HG03442 (cell line): ENCODE measurements around the gene HHIPL1.

ENCODE experiments used
- ATAC-seq: cut with Tn5 transposase; IDR thresholded peaks from one replicate; pipeline ENCODE4 v1.9.1; 2021; ENCODE audit warnings: mild to moderate bottlenecking, moderate library complexity; ENCODE audit not compliant: unreplicated experiment

Gene HHIPL1

DNA sequence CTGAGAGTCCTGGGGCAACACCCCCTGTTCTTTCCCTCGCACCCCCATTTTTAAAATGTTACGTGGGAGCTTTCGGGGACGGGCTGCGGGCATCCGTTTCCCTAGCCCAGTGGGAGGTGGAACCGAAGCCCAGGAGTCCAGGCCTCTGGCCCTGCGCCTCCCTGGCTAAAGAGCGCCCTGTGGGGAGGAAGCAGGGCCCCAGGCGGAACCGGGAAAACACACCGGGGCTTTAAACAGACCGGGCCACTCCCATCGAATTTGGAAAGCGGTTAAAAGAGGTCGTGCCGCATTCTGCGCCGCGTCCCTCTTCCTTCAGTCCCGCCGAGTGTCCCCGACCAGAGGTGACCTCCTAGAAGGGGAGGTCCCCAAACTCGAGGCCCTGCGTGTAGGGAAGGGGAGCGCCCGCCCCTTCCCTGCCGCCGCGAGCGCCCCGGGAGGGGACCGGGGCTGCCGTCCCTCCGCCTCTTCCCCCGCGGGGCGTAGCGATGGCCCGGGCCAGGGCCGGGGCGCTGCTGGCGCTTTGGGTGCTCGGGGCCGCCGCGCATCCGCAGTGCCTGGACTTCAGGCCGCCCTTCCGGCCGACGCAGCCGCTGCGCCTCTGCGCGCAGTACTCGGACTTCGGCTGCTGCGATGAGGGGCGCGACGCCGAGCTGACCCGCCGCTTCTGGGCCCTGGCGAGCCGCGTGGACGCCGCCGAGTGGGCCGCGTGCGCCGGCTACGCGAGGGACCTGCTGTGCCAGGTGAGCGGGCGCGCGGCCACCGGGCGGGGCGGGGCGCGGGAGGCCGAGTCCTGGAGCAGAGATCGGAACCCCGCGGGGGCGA is at the start of gene HHIPL1:
Gene HHIPL1, plus strand, starts transcription at position 407 of the 822 bp plus-strand sequence. Its CDS starts 79 bp downstream, at position 486.
- ATAC-seq, result no peak

DNA sequence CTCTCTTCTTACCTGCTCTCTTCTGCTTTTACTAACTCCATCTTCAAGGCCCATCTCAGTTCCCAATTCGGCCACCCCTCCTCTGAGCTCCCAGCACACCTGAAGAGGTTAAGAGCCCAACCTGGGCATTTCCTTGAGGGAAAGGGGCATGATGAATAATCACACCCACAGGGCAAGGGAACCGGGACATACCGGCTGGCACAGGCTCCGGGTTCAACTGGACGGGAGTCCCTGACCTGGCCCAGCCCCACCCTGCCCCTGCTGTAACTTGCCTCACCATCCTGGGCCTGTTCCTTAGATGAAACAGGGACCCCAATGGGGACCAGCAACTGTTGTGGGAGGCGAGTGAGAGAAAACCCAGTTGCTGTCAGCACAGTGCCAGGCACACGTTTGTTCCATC is 49.4 kb upstream of the HHIPL1 start:
- peak; percentile 3 for ATAC-seq

DNA sequence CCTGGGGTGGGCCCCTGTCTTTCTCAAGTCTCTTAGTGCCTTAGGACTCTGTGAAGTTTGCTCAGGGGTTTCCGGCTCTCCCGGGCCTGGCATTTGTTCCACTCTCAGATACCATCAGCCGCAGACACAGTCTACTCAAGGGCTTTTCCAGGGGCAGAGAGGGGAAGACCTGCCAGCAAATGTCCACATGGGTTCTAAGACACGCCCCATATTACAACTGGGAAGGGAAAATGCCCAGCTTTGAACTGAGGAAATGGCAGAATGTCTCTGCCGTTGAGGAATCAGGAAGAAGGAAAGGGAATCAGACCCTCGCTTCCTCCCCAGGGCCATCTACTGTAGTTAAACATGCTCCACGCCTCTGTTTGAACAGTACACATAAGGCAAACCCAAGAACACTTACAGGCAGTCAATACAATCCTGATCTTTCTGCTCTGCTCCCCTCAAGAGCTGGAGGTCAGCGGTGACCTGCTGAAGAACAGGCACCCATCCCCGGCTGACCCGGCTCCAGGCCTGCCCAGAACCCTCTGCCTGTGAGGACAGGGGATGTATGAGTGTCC is 48.8 kb upstream of the HHIPL1 start:
- no peak for ATAC-seq

DNA sequence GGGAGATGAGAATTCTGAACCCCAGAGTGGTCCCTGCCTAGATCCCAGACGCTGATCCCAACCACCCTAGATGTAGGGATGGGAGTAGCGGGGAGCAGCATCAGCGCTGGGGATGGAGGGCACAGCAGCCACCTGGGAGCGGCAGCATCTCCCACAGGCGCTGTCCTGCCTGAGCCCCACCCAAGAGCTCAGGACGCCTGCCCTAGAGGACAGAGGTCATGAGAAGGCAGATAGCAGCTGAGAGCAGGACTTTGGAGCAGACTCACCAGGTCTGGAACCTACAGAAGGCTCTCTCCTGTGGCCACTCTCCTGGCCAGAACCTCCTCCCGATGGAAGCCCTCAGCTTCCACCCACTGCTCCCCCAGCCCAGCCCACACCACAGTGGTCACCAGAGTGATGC is 48.2 kb upstream of the HHIPL1 start:
- ATAC-seq, result no peak

DNA sequence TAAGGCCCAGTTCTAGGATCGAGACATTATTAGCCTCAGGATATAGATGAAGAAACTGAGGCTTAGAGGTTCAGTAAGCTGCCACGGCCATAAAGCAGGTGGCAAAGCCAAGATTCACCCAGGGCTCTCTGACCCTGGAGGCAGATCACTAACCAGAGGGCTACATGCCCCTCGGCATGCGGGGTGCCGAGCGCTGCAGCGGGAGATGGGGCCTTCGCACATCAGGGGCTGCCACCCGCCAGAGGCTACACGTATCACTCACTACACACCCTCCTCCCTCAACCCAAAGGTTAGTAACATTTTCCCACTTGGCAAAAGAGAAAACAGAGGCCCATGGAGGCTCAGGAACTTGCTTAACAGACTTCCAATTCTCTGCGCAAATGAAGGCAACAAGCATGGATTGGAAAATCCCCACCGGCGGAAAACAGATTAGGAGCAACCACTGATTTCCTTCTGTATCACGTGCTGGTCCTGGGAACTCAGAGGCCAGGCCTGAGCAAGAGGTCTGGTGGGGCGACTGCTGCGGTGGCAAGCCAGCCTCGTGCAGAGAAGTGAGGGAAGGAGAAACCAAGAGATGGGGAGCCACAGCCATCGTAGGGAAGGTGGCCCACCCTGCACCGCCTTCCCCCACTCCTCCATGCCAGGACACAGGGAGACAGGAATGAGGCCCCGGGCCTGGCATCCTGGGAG is 46.9 kb upstream of the HHIPL1 start:
- no peak for ATAC-seq

DNA sequence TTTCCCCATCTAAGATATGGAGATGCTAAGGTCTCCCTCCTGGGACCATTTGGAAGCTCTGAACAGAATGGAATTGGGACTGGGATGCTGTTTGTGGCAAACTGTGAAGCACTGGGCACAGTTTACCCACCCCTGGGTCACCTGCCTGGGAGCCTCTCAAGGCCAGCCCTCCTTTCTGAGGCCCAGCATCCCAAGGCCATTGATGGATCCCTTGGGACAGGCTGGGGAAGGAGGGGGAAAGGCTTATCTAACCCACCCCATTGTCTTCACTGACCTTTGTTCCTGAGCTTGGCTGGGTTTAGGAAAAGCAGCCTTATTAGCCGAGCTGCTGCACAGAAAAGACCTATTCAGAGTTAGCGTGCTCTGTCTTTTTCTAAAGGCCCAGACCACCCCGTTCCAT is 46.2 kb upstream of the HHIPL1 start:
- no peak for ATAC-seq

DNA sequence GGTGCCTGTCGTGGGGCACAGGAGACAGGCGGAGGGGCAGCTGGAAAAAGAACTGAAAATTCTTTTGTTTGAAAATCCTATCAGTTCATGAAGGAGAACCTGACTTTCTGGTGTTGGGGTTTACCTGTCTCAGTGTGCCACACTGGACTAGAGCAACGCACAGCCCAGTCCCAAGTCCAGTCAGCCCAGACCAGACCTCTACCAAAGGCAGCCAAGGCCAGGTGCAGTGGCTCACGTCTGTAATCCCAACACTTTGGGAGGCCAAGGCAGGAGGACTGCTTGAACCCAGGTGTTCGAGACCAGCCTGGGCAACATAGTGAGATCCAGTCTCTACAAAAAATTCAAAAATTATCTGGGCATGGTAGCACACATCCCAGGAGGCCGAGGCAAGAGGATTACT is 45.5 kb upstream of the HHIPL1 start:
- ATAC-seq, result no peak

DNA sequence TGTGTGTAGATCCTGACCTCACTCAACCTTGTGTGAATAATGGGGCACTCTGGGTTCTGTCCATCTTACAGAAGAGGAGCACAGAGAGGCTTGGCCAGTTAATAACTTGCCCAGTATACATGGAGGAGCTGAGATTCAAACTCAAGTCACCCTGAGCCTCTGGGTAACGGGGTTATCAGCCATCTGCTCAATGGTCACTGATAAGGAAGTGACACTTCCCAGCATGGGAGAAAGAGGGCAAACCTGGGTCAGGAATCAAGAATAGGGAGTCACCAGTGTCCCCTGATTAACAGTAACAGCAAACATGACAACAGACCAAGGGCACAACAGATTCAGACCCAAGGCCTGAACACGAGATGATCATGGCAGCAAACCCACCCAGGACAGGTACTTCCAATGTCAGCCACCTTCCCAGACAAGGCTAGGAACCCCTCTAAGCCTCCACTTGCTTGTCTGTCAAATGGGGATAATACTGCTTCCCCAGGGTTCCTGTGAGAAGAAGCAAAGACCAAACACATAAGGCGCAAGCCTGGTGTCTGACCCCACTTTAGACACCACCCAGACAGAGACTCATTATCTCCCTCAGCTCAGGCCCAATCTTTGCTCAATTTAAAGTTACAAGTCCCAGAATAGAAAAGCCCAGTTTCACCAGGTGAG is 44.6 kb upstream of the HHIPL1 start:
- no peak for ATAC-seq

DNA sequence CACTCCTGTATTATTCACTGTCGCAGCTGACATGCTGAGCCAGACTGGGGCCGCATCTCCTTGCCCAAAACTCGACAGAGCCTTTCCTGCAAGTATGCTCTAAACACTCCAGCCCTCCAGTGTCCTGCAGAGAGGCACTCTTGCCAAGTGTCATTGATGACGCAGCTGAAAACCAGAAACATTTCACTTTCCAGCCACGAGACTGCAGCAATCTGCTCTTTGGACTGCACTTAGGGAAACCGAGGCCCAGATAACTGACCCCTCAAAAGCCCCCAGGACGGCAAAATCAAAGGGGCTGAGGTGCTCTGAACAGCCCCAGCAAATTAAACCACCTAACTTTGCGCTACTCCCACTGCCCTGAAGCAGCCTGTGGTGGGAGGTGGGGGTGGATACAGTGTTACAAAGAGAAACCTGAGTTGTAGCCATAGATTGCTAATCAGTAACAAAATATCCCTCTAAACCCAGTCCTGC is 43.5 kb upstream of the HHIPL1 start:
- no peak for ATAC-seq

DNA sequence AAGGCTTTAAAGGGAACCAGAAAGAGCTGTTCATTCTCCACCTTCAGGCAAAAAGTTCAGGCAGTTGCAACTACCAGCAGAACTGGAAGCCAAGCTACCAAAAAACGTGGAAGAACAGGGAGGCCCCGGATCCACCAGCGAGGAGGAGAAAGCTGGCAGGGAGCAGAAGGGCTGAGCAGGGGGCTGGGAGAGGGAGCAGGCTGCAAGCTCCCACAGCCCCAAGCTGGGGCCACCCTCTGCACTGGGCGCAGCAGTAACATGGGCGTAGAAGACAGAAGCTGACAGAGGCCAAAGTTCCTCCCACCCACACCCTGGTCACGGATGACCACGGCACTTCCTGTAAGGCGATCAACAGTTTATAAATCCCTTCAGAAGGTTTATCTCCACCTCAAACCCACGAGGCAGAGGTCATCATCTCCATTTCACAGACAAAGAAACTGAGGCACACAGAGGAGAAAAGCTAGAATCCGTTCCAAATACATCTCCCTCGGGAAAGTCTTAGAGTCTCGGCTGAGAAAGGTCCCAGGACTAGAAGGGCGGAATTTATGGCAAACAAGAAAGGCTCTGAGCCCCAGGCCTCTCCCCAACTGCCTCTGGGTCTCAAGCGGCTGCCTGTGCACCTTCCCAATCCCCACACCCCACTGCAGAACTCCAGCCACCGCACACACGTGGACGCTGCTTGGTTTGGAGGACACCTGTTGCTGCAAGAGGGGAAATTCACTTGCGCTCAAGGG is 42.7 kb upstream of the HHIPL1 start:
- ATAC-seq, result no peak

DNA sequence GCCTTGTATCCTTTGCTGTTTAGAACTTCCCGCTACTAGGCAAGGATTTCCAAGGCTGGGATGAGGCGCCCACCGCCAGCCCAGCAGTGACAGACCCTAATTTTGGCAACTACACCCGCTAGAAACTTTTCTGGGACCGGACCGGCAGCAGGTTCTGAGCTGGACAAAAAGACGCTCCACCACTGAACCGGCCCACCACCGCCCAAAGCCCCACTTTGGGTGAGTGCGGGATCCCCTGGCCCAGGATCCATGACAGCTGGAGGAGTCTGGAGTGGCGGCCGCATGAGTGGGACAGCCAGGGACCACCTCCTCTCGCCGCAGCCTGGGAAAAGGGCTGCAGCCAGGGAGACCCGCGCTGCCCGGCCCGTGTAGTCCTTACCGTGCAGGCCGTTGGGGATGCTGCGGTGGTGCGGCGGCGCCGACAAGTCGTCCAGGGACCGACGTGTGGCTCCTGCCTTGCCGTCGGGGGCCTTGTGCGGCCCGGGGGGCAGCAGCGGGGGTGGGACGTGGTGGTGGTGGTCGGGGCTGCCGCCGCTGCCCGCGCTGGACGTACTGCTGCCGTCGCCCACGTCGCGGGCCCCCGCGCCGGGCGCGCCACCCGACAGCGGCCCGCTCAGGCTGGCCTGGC is 42.0 kb upstream of the HHIPL1 start:
- no peak for ATAC-seq

DNA sequence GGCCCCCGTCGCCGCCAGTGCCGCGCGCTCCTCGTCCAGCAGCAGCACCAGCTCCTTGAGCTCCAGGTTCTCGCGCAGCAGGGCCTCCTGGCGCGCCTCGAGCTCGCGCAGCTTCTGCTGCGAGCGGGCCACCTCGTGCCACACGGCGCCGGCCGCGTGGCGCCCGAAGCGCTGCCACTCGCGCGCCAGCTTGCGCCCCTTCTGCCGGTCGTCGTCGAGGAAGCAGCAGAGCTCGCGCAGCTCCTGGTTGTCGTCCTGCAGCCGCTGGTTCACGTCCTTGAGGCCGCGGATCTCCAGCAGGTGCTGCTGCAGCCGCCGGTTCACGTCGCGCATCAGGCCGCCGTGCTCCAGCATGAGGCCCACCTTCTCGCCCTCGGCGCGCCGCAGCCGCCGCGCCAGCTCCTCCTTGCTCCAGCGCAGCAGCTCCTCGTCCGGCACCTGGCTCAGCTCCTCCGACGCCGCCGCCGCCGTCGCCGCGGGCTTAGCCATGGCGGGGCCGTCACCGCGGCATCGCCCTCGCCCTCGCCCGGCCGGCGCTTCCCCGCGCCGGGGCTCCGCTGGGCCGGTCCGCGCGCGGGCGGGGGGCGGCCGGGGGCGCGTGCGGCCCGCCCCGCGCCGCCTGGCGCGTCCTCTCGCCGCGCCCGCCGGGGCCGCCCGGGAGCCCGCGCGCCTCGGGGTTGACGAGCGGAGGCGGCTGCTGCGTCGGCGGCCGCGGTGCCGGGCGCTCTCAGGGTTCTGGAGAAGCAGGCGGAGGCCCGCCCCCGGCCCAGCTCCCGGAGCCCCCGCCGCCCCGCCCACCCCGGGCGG is 41.3 kb upstream of the HHIPL1 start, which contains the start of gene CCDC85C:
Gene CCDC85C, minus strand, starts transcription at position 737 of the 807 bp plus-strand sequence. Its CDS starts 248 bp downstream, at position 489.
- ATAC-seq, result peak; percentile 8

DNA sequence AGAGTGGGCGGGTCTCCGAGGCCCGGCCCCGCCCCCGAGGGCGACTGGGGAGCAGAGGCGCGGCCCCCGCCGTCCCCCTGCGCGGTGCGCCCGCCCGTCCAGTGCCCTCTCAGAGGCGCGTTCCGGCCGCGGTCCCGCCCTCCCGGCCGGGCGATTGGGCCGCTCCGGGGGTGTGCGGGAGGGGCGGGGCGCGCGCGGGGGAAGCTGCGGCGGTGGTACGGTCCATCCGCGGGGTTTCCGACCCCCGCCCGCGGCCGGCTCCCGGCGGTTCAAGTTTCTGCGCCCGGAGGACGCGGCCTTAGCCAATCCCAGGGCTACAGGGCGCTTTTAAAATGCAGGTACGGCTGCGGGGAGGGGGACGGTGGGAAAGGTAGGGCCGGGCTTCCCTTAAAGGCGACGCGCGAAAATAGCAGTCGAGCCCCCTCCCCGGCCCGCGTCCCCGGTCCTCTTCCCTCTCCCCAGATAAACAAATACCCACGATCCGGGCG is 40.6 kb upstream of the HHIPL1 start:
- peak; percentile 87 for ATAC-seq

DNA sequence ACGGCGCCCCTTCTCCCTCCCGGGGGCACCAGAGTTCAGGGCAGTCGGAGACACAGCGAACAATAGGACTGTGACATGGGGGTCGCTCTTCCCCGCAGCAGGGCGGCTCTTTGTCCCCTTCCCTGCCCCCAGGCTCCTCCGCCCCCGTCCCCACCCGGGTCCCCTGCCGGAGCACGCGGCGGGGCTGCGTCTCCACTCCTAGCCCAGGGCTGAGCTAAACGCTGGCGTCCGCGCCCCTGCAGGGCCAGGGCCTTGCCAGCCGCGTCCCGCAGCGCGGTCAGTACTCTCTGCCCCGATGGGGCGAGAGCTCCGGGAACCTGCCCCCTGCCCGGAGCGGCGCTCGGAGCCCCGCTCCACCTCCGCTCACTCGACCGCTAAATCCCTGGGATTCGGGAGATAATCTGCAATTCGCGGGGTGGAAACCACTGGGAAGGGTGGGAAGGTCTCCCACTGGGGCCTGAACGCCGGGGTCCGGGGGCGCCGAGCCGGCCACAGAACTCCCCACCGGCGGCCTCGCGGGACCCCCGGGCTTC is 40.1 kb upstream of the HHIPL1 start:
- peak; percentile 14 for ATAC-seq

DNA sequence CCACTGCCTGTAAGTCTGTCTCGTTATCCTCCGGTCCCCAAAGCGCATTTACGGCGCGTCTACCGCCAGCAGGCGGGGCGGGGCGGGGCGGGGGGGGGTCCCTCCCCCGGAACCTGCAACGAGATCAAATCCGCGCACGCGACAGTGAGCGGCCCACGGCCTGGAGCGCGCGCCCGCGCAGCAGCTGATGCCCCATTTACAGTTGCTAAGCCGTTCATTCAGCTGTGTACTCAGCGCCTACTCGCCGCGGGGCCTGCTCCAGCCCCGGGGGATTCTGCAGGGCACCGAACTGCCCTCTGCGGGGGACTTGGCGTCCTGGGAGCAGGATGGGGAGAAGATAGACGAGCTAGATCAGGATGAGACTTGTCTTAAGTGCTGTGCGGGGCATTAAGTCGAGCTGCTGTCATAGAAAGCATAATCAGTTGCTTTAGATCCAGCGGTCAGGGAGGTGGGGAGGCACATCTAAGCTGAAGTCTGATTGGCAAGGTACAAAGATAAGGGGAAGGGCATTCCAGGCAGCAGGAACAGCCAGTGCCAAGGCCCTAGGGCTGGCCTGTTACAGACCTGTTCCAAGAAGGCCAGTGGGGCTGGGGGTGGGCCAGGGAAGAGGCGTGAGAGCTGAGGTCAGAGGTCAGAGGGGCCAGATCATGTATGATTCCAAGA is 39.5 kb upstream of the HHIPL1 start:
- peak; percentile 22 for ATAC-seq

DNA sequence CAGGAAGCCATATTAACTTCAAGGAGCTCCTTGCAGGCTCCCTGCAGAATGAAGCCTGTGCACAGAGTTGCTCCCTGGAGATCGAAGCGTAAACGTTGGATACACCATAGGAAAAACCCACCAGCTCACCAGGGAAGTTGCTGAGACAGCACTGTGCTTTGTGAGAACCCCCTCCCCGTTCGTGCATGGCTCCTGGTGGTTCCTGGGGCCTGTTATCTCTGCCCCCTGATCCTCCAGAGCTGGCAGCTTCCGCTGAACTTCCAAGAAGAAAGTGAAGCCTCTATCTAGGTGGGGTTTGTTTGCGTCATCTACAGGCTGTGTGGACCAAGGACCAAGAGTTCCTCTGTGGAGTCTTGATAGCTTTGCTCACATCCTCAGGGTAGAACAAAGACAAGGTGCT is 38.6 kb upstream of the HHIPL1 start:
- no peak for ATAC-seq

DNA sequence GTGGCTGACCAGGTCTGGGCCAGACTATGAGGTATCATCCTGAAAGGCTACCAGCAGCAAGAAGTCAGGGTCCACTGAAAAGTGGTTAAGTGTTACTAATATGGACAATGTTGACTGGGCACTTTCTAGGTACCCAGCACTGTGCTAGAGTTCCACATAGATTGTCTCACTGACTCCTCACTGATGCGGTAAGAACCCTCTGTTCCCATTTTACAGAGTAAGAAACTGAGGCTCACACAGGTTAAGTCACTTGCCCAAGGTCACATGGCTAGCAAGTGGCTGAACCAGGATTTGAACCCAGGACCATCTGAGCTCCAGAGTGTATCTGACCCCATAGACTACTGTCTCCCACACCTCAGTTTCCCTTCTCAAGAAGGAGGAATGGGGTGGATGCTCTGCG is 36.3 kb upstream of the HHIPL1 start:
- no peak for ATAC-seq
